SK-N-DZ (cell line): ENCODE results near the gene SP2.
A peak's percentile ranks its signal among the peaks of the same experiment; 100 is the strongest.
"Not testable (repeated sequence)": the region's sequence is repeated elsewhere in the genome, so short reads cannot be mapped to it uniquely, and the experiment has no call there.

Experiments
- DNase-seq: peaks from one replicate; pipeline ENCODE4 v3.0.0-alpha.2; 2015; ENCODE audit warnings: low spot score

The SP2 gene

GRCh38 chr17:47918991-47919390 lies 23.0 kb downstream of the SP2 start:
- DNase-seq, result no peak

GRCh38 chr17:47919889-47920288 lies 23.9 kb downstream of the SP2 start:
- DNase-seq, result not testable (repeated sequence)

GRCh38 chr17:47924785-47925677 lies 29.0 kb downstream of the SP2 start:
- DNase-seq, result no peak

GRCh38 chr17:47925678-47925988 lies 29.6 kb downstream of the SP2 start:
- DNase-seq, result no peak

- DNase-seq, result no peak
Observed at GRCh38 chr17:47927821-47928400, 31.9 kb downstream of the SP2 start.

- DNase-seq, result no peak
Observed at GRCh38 chr17:47928415-47928814, 32.4 kb downstream of the SP2 start.

GRCh38 chr17:47929218-47930000 lies 33.4 kb downstream of the SP2 start:
- DNase-seq, result no peak

GRCh38 chr17:47931848-47932247 lies 35.8 kb downstream of the SP2 start:
- DNase-seq, result no peak

DNA sequence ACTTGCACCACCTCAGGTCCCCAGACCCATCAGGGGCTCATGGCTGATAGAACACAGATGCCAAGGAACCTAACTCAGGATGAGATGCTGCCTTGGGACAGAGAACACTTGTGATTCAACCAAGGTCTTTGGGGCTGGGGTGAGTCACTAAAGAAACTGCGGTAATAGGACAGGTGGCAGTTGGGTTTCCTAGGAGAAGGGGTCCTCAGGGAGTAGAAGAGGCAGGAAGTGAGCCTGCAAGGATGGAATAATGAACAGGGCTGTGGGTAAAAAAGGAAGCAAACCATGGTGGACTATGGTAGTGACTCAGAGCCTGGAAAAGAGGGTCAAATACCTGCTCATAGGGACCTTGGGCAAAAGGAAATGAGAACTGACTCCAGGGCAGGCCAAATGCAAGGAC lies 38.8 kb downstream of the SP2 start:
- no peak for DNase-seq

DNA sequence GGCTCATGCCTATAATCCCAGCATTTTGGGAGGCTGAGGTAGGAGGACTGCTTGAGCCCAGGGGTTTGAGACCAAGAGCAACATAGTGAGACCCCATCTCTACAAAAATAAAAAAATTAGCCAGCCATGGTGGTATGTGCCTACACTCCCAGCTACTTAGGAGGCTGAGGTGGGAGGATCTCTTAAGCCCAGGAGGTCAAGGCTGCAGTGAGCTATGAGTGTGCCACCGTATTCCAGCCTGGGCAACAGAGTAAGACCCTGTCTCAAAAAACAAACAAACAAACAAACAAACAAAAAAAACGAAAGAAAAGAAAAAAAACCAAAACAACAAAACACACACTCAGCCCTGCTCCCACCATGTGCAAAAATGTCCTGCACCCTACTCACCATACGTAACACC lies 39.4 kb downstream of the SP2 start:
- not testable (repeated sequence) for DNase-seq

GRCh38 chr17:47935961-47936360 lies 39.9 kb downstream of the SP2 start:
- DNase-seq, result no peak

DNA sequence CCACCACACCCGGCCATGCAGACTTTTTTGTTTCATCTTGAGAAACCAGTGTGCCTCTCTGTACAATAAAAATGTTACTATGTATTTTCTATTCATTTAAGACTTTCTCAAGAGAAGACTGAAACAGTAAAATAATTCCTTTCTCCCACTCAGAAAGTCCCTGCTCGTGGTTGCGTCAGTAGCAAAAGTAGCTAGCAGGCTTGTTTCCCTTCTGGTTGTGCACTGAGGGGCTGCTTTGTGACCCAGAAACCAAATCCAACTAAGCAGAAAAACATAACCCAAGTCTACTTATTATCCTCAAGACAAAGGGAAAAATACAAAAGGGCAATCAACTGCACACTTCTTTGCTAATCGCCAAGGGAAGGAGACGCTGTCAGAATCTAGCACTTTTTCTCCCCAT lies 41.9 kb downstream of the SP2 start:
- DNase-seq, result no peak

GRCh38 chr17:47941246-47942095 lies 45.4 kb downstream of the SP2 start, which contains the start of gene PNPO:
TSS of gene PNPO (plus strand) at chr17:47941571. CDS start at chr17:47941676, 105 bp downstream.
- DNase-seq, result peak; percentile 99

DNA sequence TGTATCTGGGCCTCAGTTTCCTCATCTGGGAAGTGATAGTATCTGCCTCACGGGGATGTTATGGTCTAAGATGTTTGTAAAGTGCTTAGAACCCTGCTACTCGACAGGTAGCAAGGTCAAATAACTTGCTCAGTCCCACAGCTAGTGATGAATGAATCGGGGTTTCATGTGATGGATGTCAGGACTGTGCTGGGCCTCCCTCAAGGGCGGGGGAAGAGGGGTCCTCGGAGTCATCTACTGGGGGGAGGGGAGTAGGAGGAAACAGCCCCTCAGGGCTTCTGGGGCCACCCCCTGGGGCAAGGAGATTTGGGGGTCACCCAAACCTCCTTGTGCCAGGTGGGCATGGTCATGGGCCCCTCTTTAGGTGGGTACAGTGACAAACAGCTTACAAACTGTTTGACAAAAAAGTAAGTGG lies 46.1 kb downstream of the SP2 start:
- DNase-seq, result no peak

DNA sequence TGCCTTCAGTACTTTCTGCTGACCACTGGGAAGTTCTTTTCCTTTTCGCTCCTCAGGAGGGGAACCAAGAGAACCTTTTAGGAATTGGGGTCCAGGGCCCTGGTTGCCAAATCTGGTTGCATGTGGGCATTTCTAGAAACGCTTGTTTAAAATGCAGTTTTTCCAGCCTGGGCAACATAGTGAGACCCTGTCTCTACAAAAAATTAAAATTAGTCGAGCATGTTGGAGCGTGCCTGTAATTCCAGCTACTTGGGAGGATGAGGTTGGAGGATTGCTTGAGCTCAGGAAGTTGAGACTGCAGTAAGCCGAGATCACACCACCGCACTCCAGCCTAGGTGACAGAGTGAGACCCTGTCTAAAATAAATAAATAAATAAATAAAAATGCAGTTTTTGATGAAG lies 46.5 kb downstream of the SP2 start:
- no peak for DNase-seq

GRCh38 chr17:47945080-47945479 lies 49.0 kb downstream of the SP2 start:
- no peak for DNase-seq

- no peak for DNase-seq
Observed at GRCh38 chr17:47945529-47946508, 49.8 kb downstream of the SP2 start.

DNA sequence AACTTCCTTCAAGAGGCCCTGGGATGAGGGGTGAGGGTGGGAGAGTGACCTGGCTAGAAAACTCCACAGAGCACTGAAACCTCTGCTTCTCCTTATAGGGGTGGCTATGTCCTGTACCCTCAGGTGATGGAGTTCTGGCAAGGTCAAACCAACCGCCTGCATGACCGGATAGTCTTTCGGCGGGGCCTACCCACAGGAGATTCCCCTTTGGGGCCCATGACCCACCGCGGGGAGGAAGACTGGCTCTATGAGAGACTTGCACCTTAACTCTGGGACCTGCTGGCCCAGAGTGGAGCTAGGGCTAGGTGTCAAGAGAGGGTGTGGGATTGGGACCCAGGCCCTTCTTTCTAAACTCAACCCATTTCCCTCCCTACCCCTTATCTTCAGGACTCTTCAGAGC lies 50.5 kb downstream of the SP2 start:
- DNase-seq, result no peak

DNA sequence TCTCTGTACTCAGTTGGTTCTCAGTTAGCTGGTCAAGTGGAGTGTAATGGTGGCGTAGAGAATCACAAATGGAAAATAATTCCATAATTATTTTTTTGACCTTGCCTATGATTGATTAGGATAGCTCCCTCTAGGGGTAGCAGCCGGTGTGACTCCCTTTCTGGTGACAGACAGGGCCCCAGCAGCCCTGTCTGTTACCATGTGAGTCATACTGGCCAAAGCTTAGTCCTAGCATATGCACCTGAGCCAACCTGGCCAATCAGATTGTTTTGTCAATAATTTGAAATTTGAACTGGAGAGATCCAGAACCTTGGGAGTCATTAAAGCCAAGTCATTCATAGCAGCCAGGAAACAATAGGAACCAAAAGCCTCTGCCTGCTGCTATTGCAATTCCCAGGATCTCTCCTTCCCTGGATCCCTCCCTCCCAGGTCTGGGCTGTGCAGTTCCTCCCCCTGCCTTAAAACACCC lies 50.9 kb downstream of the SP2 start:
- peak; percentile 68 for DNase-seq

DNA sequence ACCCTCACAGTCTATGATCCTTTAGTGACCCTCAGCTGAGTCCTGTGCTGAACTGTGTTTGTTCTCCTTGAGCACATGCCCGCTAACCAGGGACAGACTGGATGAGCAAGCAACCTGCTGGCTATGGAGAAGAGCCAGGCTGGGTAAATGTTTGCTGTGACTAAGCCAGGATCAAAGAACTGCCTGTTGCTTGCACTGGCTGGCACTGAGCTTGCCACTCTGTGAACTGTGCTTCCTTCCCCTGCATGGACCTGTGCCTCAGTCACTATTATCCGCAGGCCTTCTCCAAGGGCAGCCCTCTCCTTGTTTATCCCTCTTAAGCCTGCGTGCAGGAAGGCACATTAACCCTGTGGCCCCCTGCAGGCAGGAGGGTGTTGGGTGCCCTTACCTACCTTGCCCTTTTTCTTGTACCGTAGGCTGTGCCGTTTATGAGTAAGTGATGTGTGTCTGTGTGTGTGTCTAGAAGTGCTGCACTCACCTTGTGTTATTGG lies 52.7 kb downstream of the SP2 start:
- DNase-seq, result no peak
